ENCODE data around the gene GGT6.

The GGT6 gene

DNA sequence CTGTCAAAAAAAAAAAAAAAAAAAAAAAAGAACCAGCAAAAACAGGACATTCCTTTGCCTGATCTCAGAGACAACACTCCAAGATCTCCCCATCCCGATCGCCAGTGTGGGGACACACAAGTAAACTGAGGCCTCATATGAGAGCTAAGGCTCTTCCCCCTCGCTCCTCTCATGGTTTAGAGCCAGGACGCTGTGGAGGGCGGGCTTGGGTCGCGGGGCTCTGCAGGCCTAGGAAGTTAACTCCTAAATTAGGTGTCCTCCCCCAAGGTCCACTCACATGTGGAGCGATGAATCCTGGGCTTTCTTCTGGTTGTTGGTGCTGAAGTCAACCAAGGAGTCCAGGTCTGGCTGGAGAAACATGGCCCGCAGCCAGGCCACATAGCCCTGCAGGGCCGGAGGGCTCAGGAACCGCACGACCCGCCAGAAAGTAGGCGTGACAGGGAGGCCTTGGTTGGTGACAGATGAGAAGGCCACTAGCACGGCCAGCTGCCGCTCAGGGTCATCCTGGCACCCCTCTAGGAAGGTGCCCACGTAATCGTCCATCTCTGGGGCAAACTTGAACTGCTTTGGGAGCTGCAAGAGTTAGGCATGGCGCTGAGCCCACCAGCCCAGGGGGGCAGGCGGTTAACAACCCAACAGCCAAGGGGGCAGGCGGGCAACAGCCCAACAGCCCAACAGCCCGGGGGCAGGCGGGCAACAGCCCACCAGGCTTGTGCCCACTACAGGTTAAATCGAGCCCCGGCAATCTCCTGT, 10.4 kb downstream of the GGT6 start:
- no peak for DNase-seq

GRCh38 chr17:4548721-4549531, 11.5 kb downstream of the GGT6 start:
- no peak for DNase-seq

DNA sequence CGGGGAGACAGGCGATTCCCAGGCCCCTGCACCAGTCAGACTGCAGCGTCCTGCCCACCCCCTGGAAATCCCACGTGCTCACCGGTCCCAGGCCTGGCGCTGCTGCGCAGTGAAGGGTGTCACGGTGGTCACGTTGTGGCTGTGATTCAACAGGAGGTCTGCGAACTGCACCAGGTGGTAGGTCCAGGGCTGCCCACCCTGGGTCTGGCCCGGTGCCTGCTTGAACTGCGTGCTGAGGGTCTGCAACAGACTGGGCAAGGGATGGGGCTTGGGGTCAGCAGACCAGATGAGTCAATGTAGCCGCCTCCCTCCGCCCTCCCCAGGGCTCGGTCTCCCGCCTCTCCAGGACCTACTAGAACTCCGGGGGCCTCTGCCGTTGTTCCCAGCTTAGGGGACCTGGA, 12.3 kb downstream of the GGT6 start:
- no peak for DNase-seq

DNA sequence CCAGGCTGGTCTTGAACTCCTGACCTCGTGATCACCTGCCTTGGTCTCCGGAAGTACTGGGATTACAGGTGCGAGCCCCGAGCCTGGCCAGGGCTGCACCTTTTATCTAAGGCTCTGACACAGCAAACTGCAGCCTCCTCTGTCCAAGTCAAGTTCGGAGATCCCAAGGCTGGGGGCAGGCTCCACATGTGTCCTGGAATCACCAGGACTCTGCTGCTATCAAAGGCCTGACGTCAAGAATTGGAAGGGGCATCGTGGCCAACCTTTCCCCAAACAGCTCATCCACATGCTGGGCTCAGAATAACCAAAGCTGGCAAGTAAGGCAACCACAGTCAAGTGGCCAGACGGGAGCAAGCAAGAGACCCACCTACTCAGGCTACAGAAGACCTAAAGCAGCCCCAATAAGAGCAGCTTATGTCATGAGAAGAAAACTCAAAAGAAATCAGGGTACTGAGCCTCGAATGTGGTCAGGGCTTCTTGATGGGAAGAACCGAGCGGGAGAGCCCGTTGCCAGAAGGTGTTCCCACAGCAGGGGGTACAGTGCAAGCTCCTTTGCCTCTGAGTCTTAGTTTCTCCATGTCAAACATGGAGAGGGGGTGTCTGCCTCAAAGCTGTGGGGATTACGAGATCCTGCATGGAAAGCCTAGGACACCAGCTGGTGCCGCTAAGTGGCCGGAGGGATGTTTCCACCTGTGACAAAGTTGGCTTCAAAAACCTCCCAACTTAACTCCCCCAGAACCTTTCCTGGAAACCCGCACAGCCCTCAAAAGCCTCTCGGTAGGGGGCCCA, 13.1 kb downstream of the GGT6 start:
- DNase-seq: no peak

GRCh38 chr17:4545217-4545951, 15.0 kb downstream of the GGT6 start:
- DNase-seq: no peak

DNA sequence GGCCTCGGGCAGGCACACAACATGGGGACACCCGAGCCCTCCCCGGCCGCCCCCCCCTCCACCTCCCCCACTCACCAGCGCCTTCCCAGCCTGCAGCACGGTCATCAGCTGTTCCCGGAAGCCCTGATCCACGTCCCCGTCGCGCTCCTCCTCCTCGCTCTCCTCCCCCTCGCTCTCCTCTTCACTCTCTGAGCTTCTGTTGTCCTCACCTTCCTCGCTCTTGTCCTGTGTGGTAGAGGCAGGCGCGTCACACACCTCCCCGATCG, 15.5 kb downstream of the GGT6 start:
- no peak for DNase-seq

DNA sequence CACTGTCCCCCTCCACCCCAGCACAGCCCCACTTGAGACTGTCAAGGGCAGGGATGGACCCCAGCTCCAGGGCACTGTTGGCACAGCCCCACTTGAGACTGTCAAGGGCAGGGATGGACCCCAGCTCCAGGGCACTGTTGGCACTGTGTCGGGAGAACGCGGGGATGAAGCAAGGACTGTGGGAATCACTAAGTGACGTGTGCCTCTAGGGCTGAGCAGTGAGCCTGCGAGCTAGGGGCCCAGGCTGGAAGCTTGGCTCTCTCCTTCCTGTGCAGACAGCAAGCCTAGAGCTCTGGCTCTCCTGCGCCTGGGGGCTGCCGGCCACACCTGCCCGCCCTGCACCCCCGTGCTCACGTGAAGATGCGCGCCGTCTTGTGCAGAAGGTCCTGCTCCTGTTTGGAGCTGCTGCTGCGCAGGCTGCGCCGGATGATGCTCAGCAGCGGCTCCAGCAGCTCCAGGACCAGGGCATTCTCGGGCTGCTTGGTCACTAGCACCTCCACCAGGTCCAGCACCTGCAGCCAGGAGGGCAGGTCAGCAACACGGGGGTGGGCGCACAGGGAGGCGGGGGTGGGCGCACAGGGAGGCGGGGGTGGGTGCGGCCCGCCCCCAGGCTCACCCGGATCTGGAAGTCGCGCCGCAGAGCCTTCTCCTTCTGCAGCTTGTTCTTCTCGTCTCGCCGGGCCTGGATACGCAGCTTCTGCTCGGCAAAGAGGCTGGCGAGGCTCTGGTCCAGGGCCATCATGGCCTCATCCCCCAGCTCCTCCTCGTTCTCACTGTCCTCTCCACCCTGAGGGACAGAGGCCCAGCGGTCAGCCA, 16.0 kb downstream of the GGT6 start:
- no peak for DNase-seq

DNA sequence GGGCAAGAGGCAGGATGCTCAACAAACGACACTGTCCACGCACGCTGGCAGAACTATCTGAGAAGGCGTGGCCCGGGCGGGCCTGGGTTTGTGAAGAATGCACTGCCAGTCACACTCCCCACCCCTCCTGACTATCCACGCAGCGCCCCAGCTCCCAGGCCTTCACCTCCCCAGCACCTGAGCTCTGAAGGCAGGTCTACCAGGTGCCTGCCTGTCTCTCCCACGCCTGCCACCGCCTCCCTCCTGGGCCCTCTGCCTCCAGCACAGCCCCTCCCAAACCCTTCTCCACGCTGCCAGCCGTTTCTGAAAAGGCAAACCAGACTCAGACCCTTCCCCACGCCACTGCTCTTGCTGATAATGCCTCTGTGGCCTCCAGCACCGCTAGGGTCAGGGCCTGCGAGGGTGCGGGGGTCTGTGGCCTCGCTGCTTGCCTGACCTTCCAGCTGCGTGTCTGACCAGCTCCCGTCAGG, 16.8 kb downstream of the GGT6 start:
- no peak for DNase-seq

- no peak for DNase-seq
These were observed 17.6 kb downstream of the GGT6 start for GRCh38 chr17:4542726-4543191.

GRCh38 chr17:4542003-4542725, 18.2 kb downstream of the GGT6 start:
- DNase-seq: no peak

- no peak for DNase-seq
These were observed 18.9 kb downstream of the GGT6 start for GRCh38 chr17:4541328-4542002.

DNA sequence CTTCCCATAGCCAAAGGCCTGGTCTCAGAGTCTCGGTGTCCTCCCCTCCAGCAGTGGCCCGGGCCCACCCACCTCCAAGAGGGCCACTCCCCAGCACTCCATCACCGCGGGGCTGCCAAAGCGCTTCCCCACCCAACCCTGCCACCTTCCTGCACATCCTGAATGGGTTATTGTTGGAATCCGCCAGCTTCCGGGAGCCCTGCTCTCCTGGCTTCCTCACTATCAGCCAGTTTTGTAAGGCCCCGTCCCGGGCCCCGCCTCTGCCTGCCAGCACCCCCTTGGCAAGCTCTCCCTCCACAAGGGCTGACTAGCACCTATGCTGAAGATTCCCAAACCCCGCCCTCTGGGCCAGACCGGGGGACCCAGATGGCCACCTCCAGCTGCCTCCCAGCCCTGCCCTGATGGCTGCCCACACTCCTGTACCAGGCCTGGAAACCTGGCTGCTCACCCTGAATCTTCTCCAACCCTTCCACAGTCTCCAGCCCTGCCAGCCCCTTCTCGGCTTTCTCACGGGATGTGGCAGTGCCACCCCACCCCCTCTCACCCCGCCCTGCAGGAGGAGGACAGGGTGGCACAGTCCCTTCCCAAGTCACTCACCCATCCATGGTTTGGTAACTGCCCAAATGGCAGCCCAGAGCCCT, 19.6 kb downstream of the GGT6 start:
- no peak for DNase-seq

DNA sequence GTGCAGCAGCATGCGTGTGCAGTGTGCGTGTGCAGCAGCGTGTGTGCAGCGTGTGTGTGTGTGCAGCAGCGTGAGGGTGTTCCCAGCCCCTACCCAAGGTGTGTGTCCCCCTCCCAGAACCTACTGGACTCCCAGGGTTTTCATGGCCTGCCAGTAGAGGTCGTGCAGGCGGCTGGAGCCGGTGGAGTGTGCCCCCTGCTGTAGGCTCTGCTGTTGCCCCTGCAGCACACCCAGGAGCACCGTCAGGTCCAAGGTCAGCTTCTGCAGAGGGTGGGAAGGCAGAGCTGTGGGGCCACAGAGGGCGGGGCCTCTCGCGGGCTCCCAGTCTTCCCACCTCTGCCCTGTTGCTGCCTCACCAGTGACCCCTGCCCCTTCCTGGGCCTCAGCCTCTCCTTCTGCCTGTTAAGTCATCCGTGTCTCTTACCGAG, 20.1 kb downstream of the GGT6 start:
- DNase-seq: no peak

- DNase-seq: no peak
These were observed 20.7 kb downstream of the GGT6 start for GRCh38 chr17:4539576-4540223.

GRCh38 chr17:4539025-4539424, 21.4 kb downstream of the GGT6 start:
- DNase-seq: no peak

- DNase-seq: no peak
These were observed 22.0 kb downstream of the GGT6 start for GRCh38 chr17:4538236-4539002.

GRCh38 chr17:4537451-4538235, 22.7 kb downstream of the GGT6 start:
- DNase-seq: no peak

Measured in activated CD4-positive, alpha-beta T cell treated with anti-CD3 and anti-CD28 coated beads, Interleukin-2, amount 50 U/mL, for 48 hours (primary cell).